ENCODE results near the gene ADARB2. TPM values are rescaled to one million over a fixed set of nuclear protein-coding genes. Genes with fewer than 3 reads are reported as not detected.

Gene ADARB2
- total and polyA plus RNA-seq, 4 donors = 0.55 to 0.70 (median 0.59) TPM; not detected in 1

- TF ChIP-seq NR2F2 (IDR thresholded peaks at IDR 0.05) (no peak), GABPA (IDR thresholded peaks at IDR 0.05 in 1 of 2, conservative IDR thresholded peaks at IDR 0.05 in 1 of 2) (no peak), HNF4A (conservative IDR thresholded peaks at IDR 0.05) (no peak), SP1 (IDR thresholded peaks at IDR 0.05) (no peak), RXRA (IDR thresholded peaks at IDR 0.05) (no peak), HNF4G (IDR thresholded peaks at IDR 0.05) (no peak), EGR1 (IDR thresholded peaks at IDR 0.05; ENCODE audit: low read depth in 2 of 2) (no peak)
- TF ChIP-seq, protein P1, sequence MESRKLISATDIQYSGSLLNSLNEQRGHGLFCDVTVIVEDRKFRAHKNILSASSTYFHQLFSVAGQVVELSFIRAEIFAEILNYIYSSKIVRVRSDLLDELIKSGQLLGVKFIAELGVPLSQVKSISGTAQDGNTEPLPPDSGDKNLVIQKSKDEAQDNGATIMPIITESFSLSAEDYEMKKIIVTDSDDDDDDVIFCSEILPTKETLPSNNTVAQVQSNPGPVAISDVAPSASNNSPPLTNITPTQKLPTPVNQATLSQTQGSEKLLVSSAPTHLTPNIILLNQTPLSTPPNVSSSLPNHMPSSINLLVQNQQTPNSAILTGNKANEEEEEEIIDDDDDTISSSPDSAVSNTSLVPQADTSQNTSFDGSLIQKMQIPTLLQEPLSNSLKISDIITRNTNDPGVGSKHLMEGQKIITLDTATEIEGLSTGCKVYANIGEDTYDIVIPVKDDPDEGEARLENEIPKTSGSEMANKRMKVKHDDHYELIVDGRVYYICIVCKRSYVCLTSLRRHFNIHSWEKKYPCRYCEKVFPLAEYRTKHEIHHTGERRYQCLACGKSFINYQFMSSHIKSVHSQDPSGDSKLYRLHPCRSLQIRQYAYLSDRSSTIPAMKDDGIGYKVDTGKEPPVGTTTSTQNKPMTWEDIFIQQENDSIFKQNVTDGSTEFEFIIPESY (IDR thresholded peaks at IDR 0.05) = no peak
Measured at GRCh38 chr10:1229116-1229515, 508.2 kb downstream of the ADARB2 start (continued).

GRCh38 chr10:1228467-1228975, 508.8 kb downstream of the ADARB2 start:
- no peak overlapping the region for H3K9ac ChIP-seq (ENCODE audit: low read depth in 1 of 2, low read length in 2 of 2)
- H3K27me3 ChIP-seq (ENCODE audit: control insufficient read depth in 4 of 4, insufficient read depth in 4 of 4, low read length in 3 of 4) = no peaks in the 10 kb centered on the region
- WGBS = 86% methylated on average over 14 of the region's 14 CpGs
- H3K4me1 ChIP-seq (ENCODE audit: control insufficient read depth in 4 of 4, insufficient read depth in 4 of 4, low read length in 3 of 4) = no peaks in the 10 kb centered on the region
- TF ChIP-seq, protein P1 (IDR thresholded peaks at IDR 0.05) = no peak
- no peak for TF ChIP-seq GABPA (IDR thresholded peaks at IDR 0.05 in 1 of 2, conservative IDR thresholded peaks at IDR 0.05 in 1 of 2)
- TF ChIP-seq, protein P2, sequence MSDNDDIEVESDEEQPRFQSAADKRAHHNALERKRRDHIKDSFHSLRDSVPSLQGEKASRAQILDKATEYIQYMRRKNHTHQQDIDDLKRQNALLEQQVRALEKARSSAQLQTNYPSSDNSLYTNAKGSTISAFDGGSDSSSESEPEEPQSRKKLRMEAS (IDR thresholded peaks at IDR 0.05) = no peak
- no peak for TF ChIP-seq FOXA2 (IDR thresholded peaks at IDR 0.05)
- no peak for TF ChIP-seq TAF1 (conservative IDR thresholded peaks at IDR 0.05)
- TF ChIP-seq, protein P3, sequence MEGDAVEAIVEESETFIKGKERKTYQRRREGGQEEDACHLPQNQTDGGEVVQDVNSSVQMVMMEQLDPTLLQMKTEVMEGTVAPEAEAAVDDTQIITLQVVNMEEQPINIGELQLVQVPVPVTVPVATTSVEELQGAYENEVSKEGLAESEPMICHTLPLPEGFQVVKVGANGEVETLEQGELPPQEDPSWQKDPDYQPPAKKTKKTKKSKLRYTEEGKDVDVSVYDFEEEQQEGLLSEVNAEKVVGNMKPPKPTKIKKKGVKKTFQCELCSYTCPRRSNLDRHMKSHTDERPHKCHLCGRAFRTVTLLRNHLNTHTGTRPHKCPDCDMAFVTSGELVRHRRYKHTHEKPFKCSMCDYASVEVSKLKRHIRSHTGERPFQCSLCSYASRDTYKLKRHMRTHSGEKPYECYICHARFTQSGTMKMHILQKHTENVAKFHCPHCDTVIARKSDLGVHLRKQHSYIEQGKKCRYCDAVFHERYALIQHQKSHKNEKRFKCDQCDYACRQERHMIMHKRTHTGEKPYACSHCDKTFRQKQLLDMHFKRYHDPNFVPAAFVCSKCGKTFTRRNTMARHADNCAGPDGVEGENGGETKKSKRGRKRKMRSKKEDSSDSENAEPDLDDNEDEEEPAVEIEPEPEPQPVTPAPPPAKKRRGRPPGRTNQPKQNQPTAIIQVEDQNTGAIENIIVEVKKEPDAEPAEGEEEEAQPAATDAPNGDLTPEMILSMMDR (IDR thresholded peaks at IDR 0.05; ENCODE audit: low read depth, low read length, missing input control) = no peak
- TF ChIP-seq RAD21 (IDR thresholded peaks at IDR 0.05) = no peak
- H3K36me3 ChIP-seq (ENCODE audit: control insufficient read depth in 4 of 4, insufficient read depth in 3 of 4, low read depth in 1 of 4, low read length in 3 of 4) = peaks cover 0 to 3% (median 0%) of the 10 kb centered on the region in 4 donors
- no peak overlapping the region for H3K4me3 ChIP-seq (ENCODE audit: low read depth in 1 of 3, low read length in 3 of 3)
- H3K9me3 ChIP-seq (ENCODE audit: control insufficient read depth in 4 of 4, low read length in 3 of 4) = no peaks in the 10 kb centered on the region
- DNase-seq (ENCODE audit: low spot score) = no peak
- H3K27ac ChIP-seq (ENCODE audit: low read depth in 1 of 2, low read length in 2 of 2) = no peak overlapping the region
